ENCODE data around the gene ODAM.
"Not testable (repeated sequence)": the region's sequence is repeated elsewhere in the genome, so short reads cannot be mapped to it uniquely, and the experiment has no call there.

The ODAM gene, protein sequence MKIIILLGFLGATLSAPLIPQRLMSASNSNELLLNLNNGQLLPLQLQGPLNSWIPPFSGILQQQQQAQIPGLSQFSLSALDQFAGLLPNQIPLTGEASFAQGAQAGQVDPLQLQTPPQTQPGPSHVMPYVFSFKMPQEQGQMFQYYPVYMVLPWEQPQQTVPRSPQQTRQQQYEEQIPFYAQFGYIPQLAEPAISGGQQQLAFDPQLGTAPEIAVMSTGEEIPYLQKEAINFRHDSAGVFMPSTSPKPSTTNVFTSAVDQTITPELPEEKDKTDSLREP

DNA sequence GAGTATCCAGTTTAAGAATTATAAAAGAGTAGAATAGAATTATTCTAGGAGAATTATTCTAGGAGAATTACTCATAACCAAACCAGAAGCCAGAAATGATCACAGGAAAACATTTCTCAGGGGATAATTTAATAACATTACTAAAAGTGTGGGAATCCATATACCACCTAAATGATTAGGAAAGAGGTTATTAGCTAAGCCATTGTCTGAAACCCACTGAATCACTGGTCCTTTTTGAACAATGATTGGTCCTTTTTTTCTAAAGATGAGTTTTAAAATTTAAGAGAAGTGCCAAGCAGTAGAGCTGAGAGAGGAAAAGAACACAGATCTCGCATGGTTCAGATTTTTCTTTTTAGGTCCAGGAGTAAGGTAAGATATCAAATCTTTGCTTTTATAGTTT is at the start of gene ODAM:
ODAM (plus strand) TSS at position 301 of the 400 bp plus-strand sequence. CDS start 819 bp downstream, outside the sequence.
- no peak for DNase-seq (ENCODE audit: low read depth in 2 of 2)

DNA sequence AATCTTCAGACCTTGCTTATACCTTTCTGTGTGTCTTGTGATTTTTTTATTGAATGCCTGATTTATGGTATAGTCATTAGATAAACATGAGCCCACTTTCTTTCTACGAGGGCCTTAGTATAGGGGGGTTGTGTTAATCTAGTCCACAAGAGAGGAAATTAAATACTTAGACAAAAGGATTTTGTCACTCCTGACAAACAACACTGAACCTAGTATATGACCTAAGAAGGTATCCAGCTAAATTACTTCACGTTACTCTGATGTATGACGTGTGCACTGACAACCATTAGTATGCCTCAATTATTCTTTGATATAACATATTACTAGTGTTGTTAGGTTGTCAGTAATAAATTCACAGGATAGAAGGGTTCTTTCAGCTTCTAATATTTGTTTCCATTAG is 44.3 kb upstream of the ODAM start:
- no peak for DNase-seq (ENCODE audit: low read depth in 2 of 2)

DNA sequence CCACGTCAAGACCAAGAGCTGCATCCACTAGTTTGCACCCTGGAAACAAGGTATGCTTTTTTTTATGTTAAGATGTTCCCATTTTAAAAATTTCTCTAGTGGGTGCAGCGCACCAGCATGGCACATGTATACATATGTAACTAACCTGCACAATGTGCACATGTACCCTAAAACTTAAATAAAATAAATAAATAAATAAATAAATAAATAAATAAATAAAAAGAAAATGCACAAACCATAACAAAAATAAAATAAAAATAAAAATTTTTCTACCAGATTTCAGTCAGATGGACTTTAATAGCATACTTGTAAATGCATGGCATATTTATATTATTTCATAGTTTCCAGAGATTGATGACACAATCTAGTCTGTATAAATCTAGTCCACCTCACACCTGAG is 43.4 kb upstream of the ODAM start:
- DNase-seq (ENCODE audit: low read depth in 2 of 2), result no peak

- no peak for DNase-seq (ENCODE audit: low read depth in 2 of 2)
Measured at GRCh38 chr4:70153937-70154336, 41.6 kb upstream of the ODAM start, which contains the start of gene PRR27. PRR27 (plus strand) TSS chr4:70154237; CDS start chr4:70154376, 139 bp downstream.

- DNase-seq (ENCODE audit: low read depth in 2 of 2), result no peak
Measured at GRCh38 chr4:70158576-70158975, 36.9 kb upstream of the ODAM start.

DNA sequence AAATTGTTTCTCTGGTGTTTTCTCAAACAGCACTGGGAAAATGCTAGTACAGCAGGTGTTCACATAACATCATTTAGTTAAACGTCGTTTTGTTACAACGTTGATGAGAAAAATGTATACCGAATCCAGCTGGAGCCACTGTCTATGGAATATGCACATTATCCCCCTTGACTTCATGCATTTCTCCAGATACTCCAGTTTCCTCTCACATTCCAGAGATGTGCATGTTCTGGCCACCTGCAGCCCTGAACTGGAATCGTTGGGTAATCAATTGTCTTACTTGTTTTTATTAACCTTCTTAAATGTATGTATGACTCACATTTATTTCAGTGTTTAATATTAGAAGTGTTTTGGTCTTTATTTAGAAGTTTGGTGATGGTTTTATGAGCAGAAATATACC is 18.4 kb upstream of the ODAM start:
- no peak for DNase-seq (ENCODE audit: low read depth in 2 of 2)

GRCh38 chr4:70178075-70178660 is 17.4 kb upstream of the ODAM start:
- DNase-seq (ENCODE audit: low read depth in 2 of 2), result no peak

GRCh38 chr4:70179811-70180210 is 15.7 kb upstream of the ODAM start:
- no peak for DNase-seq (ENCODE audit: low read depth in 2 of 2)

DNA sequence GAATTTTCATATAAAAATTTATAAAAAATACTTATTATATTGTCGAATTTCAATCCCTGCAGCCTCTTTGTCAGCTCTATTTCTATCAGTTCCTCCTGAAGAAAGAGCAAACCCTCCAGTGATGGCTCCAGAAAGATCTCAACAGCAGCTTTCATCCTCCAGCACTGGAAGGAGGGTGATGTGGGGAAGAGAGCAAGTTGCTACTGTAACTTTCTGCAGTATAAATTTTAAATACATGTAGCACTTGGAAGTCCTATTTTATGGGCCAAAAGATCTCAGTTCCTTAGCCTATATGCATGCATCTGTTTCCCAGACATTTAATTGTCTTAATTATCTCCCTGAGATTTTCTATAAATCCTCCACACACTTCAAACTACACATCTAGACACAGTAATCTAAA is 13.7 kb upstream of the ODAM start:
- DNase-seq (ENCODE audit: low read depth in 2 of 2), result no peak

DNA sequence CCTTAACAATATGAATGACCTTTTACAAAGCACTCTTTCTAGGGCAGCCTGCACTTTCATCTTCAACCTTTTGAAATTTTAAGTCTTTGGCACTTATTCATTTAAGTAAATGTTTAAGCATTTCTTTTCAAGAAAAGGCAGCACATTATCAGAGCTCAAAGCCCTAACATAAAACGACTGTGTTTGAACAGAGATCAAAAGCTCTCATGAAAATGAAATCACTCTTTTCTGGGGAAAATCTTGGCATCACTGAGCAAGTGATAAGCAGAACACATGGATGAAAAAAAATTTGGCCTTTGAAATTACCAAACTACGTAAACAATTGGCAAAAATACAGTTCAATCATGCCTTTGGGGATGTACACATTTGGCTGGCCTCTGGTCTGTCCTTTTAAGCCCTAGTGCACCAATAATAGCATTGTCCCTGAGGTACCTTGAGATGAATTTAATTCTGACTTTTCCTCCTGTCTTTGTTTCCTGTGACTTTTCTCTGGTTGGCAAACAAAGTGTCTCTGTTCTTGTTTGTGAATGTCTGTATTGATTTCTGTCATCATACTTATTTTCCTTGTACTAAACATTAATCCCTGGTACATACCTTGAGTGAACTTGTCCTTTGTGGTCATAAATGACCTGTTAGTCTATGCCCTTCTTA is 12.9 kb upstream of the ODAM start:
- DNase-seq (ENCODE audit: low read depth in 2 of 2), result no peak

DNA sequence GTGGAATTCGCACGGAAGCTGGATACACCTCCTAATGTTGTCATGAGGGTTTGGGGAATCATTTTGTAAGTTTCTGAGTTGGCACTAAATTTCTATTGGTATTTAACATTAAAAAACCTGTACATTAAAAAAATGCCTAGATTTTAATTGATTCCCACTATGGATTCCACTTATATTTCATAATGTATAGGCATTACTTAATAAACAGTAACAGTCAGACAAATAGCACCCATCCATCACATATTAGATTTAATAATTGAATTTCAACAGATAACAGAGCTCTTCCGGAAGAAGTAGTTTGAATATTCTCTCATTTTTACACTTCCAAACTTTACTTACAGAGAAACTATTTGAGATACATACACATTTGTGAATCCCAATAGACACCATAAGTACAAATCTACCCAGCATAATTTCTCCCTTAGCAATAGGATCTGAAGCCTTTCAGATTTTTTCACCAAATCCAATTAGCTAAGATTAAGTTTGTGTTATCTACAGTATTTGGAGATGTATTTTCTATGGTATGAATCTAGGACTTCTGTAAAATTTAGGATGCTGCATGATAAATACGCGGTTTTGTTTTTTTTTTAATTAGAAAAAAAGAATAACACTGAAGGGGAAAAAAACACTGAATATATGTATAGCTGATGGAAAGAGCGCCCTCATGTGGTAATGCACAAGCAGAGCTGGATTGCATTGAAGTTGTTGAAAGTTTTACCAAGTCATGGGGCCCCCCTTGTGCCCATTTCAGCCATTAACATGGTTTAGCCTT is 12.2 kb upstream of the ODAM start:
- DNase-seq (ENCODE audit: low read depth in 2 of 2), result no peak

DNA sequence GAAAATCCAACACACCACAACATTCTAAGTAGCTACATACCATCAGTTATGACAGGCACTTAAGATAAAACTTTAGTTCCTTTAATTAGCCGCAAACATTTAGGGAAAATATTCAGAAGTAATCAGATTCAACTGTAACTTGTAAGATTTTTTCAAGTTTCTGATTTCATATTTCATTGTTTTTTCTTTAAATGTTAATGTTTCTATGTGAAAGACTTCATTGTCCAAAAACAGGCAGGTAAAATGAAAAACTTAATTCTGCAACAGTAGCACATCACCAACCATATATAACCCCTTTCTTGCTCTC is 11.6 kb upstream of the ODAM start:
- no peak for DNase-seq (ENCODE audit: low read depth in 2 of 2)

- DNase-seq (ENCODE audit: low read depth in 2 of 2), result no peak
Measured at GRCh38 chr4:70187216-70187615, 8.3 kb upstream of the ODAM start.

DNA sequence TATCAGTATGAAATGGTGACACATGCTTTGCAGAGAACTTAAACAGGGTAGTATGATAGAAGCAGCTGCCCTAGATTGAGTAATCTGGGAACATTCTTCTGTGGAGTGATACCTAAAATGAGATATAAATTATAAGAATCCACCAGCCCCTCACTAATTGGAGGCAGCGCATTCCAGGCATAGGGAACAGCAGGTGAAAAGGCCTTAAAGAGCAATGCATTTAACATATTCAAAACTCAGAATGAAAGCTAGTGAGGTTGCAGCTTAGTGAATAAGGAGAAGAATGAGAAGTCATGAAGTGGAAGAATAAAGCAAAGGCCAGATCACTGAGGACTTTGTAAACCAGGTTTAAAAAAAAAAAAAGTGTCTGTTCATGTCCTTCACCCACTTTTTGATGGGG is 4.9 kb upstream of the ODAM start:
- DNase-seq (ENCODE audit: low read depth in 2 of 2), result no peak

DNA sequence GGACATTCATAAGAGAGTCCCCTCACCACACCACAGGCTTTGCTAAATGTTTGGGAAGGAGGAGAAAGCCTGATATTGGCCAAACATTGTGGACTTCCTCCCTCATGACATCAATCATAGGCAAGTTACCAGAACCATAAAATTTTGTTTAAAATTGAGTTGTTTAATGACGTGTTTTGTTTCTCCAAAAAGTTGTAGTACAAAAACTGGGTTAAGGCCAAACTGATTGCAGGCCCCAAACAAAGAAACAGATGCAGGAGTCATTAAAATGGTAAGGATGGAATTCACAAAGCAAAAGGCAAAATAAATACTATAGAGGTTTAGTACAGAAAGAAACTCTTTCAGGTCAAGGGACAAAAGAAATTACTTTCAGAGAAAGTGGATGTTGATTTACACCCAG is 3.9 kb upstream of the ODAM start:
- DNase-seq (ENCODE audit: low read depth in 2 of 2), result no peak

GRCh38 chr4:70192895-70193294 is 2.6 kb upstream of the ODAM start:
- no peak for DNase-seq (ENCODE audit: low read depth in 2 of 2)

DNA sequence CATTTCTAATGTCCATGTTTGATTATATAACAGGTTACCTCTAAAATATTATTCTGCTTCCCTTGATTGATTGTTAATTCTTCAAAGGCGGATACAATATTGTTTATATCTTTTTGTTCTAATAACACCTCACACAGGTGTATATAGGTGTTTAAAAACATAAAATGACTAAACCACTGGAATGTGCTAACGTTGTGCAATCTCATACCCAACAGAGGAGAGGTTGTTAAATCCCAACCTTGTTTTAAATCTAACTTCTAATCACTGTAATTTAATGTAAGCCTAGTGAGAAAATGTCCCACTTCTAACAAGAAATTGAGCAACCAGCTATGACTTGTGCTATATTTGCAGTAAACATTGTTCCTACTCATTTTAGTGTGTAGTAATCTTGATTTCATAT is 1.3 kb downstream of the ODAM start:
- no peak for DNase-seq (ENCODE audit: low read depth in 2 of 2)

DNA sequence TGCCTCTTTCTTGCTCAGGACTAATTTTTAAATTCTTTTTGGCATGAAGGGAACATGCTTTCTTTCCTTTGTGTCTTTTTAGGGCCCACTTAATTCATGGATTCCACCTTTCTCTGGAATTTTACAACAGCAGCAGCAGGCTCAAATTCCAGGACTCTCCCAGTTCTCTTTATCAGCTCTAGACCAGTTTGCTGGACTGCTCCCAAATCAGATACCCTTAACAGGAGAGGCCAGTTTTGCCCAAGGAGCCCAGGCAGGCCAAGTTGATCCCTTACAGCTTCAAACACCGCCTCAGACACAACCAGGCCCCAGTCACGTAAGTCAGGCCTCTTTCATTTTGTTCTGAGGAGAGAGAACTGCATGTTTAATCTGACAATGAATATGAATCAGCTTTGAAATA is 2.3 kb downstream of the ODAM start:
- DNase-seq (ENCODE audit: low read depth in 2 of 2), result no peak

DNA sequence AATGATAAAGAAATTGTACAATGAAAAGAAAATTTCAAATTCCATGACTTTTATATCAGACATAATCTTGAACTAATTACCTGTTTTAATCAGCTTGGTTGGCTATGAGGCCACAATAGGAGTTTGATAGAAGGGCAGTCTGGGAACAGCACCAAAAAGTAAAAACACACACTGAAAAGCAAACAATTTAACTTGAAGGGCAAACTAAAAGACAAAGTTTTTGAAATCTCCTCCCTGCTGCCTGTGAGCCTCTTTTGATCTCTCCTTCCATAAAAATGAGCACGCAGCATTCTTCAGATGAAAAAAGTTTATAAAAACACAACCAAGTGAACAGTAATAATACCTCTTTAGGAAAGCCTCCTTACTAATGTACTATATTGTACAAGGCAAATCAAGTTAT is 8.1 kb downstream of the ODAM start:
- DNase-seq (ENCODE audit: low read depth in 2 of 2), result no peak

GRCh38 chr4:70212752-70213151 is 17.2 kb downstream of the ODAM start:
- not testable (repeated sequence) for DNase-seq (ENCODE audit: low read depth in 2 of 2)

- DNase-seq (ENCODE audit: low read depth in 2 of 2), result not testable (repeated sequence)
Measured at GRCh38 chr4:70216109-70216508, 20.6 kb downstream of the ODAM start.

- DNase-seq (ENCODE audit: low read depth in 2 of 2), result not testable (repeated sequence)
Measured at GRCh38 chr4:70216550-70216949, 21.0 kb downstream of the ODAM start.

DNA sequence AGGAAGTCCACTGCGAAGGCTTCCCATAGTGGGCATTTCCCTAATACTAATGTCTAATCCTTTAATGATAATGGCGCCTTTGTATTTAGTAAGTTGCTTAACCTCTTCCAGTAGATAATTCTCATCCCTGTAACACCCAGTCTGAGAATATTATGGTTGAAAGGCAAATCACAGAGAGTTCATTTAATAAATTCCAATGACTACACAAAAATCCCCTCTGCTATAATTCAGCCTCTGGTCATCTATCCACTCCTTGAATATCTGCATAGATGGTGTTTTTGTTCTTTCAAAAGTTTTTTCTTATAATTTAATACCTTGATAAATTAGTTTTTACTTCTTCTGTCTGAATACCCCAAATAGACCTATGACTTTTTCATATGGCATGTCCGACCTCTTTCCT is 25.9 kb downstream of the ODAM start:
- DNase-seq (ENCODE audit: low read depth in 2 of 2), result not testable (repeated sequence)
